HCT116 (cell line): ENCODE measurements around the gene SFXN1. TPM values are rescaled to one million over a fixed set of nuclear protein-coding genes. Genes with fewer than 3 reads are reported as not detected.

Source experiments
- ATAC-seq: fragments of 200-7000 bp; cut with Tn5 transposase; 2 replicates; pipeline ENCODE4 v1.9.1; 2020; ENCODE audit warnings: mild to moderate bottlenecking, moderate library complexity
- BruUV-seq: library from RNA; stranded (reverse); fragments of 400-500 nt; replicated peaks from 2 replicates; lab custom pipeline; 2021; lab: Mats Ljungman, UMichigan
- CTCF ChIA-PET: fragments of 300-600 bp; sonication (Branson Sonifier 250); formaldehyde crosslinking; loops from one replicate; lab custom pipeline; 2021; ENCODE audit warnings: antibody characterized with exemption; lab: Charles Lee
- POLR2A ChIA-PET: fragments of 300-600, 350-600 bp; sonication (Branson Sonifier 250); formaldehyde crosslinking; loops from one replicate; lab custom pipeline; 2021; ENCODE audit warnings: antibody characterized with exemption; lab: Charles Lee
- RAD21 ChIA-PET, 2 experiments: fragments of 300-600 bp; sonication (Branson Sonifier 250); formaldehyde crosslinking; loops; one replicate each; lab custom pipeline; 2023; ENCODE audit warnings: low total read pairs in 2 of 2; ENCODE audit not compliant: uncharacterized antibody in 2 of 2, unreplicated experiment in 2 of 2, low non-redundant PET in 1 of 2; lab: Charles Lee
- DNase-seq: peaks from one replicate; pipeline ENCODE4 v3.0.0-alpha.2; 2010; ENCODE audit warnings: low read depth, low spot score
- H2AFZ ChIP-seq: fragments of 200-600 bp; shearing (Covaris generic), sonication (generic); 2 replicates; pipeline ENCODE4 v1.6.1; 2017; ENCODE audit warnings: low read depth, mixed run types, mixed read lengths, antibody characterized with exemption, low read length; ENCODE audit not compliant: poor library complexity, severe bottlenecking
- H3K27ac ChIP-seq: 2 replicates; pipeline ENCODE4 v1.5.1; 2012; ENCODE audit warnings: low read depth, low read length
- H3K27me3 ChIP-seq: fragments of 200-600 bp; sonication (generic); 2 replicates; pipeline ENCODE4 v1.6.1; 2016; ENCODE audit warnings: mixed run types, low read length, mixed read lengths; ENCODE audit not compliant: insufficient read depth
- H3K36me3 ChIP-seq, 2 experiments: fragments of 200-500 bp in 1 of 2; fragments of 200-600 bp in 1 of 2; sonication (Bioruptor generic) in 1 of 2; sonication (generic) in 1 of 2; 2 replicates each; pipeline versions ENCODE4 v1.5.1 to v1.6.1; 2014 to 2016; ENCODE audit warnings: low read length in 2 of 2, inconsistent platforms in 1 of 2, mixed read lengths in 1 of 2, mixed run types in 1 of 2; ENCODE audit not compliant: insufficient read depth in 2 of 2, control insufficient read depth in 1 of 2
- H3K4me1 ChIP-seq, 2 experiments: fragments of 200-600 bp in 1 of 2; sonication (generic) in 1 of 2; 2 replicates each; pipeline versions ENCODE4 v1.5.1 to v1.6.1; 2012 to 2017; ENCODE audit warnings: low read length in 2 of 2, inconsistent platforms in 1 of 2, mild to moderate bottlenecking in 1 of 2, mixed read lengths in 1 of 2, mixed run types in 1 of 2, moderate library complexity in 1 of 2; ENCODE audit not compliant: insufficient read depth in 2 of 2, control insufficient read depth in 1 of 2
- H3K4me2 ChIP-seq: fragments of 200-600 bp; sonication (generic); 2 replicates; pipeline ENCODE4 v1.6.1; 2017; ENCODE audit warnings: mixed run types, low read length, mixed read lengths
- H3K4me3 ChIP-seq, 2 experiments: fragments of 200-600 bp in 1 of 2; sonication (generic) in 1 of 2; replicated peaks in 1 of 2; 2 replicates each; pipeline ENCODE4 v1.5.1; 2011 to 2016; ENCODE audit warnings: low read length in 2 of 2, control low read depth in 1 of 2, low read depth in 1 of 2, mild to moderate bottlenecking in 1 of 2, mixed read lengths in 1 of 2, mixed run types in 1 of 2
- H3K79me2 ChIP-seq: fragments of 200-600 bp; sonication (generic); 2 replicates; pipeline ENCODE4 v1.6.1; 2017; ENCODE audit warnings: mild to moderate bottlenecking, mixed run types, low read length, moderate library complexity, mixed read lengths; ENCODE audit not compliant: insufficient read depth
- H3K9ac ChIP-seq: fragments of 200-600 bp; sonication (generic); 2 replicates; pipeline ENCODE4 v1.6.1; 2016; ENCODE audit warnings: low read length, mixed read lengths
- H3K9me2 ChIP-seq: fragments of 200-600 bp; sonication (generic), shearing (Covaris generic); 2 replicates; pipeline ENCODE4 v1.6.1; 2017; ENCODE audit warnings: mixed run types, mild to moderate bottlenecking, moderate library complexity; ENCODE audit not compliant: insufficient read depth
- H3K9me3 ChIP-seq, 2 experiments: fragments of 200-500 bp in 1 of 2; fragments of 200-600 bp in 1 of 2; sonication (Bioruptor generic) in 1 of 2; sonication (generic) in 1 of 2; 2 replicates each; pipeline ENCODE4 v1.6.1; 2014 to 2017; ENCODE audit warnings: low read length in 2 of 2, mixed read lengths in 2 of 2, inconsistent platforms in 1 of 2, low read depth in 1 of 2, mild to moderate bottlenecking in 1 of 2, mixed run types in 1 of 2, moderate library complexity in 1 of 2; ENCODE audit not compliant: control insufficient read depth in 1 of 2, insufficient read depth in 1 of 2
- H4K20me1 ChIP-seq: fragments of 200-600 bp; sonication (generic), shearing (Covaris generic); 2 replicates; pipeline ENCODE4 v1.6.1; 2017; ENCODE audit warnings: mixed run types, mild to moderate bottlenecking, moderate library complexity; ENCODE audit not compliant: insufficient read depth
- CBX3 ChIP-seq: IDR thresholded peaks from 2 replicates; pipeline ENCODE4 v1.6.1; 2012; ENCODE audit warnings: low read depth
- CEBPB ChIP-seq: IDR thresholded peaks from 2 replicates; pipeline ENCODE4 v1.6.1; 2012; ENCODE audit warnings: low read depth
- ELF1 ChIP-seq: IDR thresholded peaks from 2 replicates; pipeline ENCODE4 v1.6.1; 2012; ENCODE audit warnings: low read depth, borderline replicate concordance
- EZH2 ChIP-seq: fragments of 200-600 bp; sonication (generic); IDR thresholded peaks from 2 replicates; pipeline ENCODE4 v1.6.1; 2017; ENCODE audit warnings: antibody characterized with exemption, mixed run types
- EZH2phosphoT487 ChIP-seq: fragments of 200-600 bp; IDR thresholded peaks from 2 replicates; pipeline ENCODE4 v1.6.1; 2018; ENCODE audit warnings: antibody characterized with exemption, borderline replicate concordance
- FOSL1 ChIP-seq: IDR thresholded peaks from 2 replicates; pipeline ENCODE4 v1.6.1; 2012; ENCODE audit warnings: low read depth
- JUND ChIP-seq: IDR thresholded peaks from 2 replicates; pipeline ENCODE4 v1.6.1; 2012
- POLR2A ChIP-seq: IDR thresholded peaks from 2 replicates; pipeline ENCODE4 v1.7.0; 2011; ENCODE audit warnings: borderline replicate concordance; ENCODE audit not compliant: insufficient read depth, insufficient read length; ENCODE audit errors: extremely low read depth
- POLR2AphosphoS5 ChIP-seq: IDR thresholded peaks from 2 replicates; pipeline ENCODE4 v1.6.1; 2011; ENCODE audit warnings: mild to moderate bottlenecking, low read depth, low read length, moderate library complexity
- SIN3A ChIP-seq: IDR thresholded peaks from 2 replicates; pipeline ENCODE4 v1.6.1; 2012; ENCODE audit warnings: low read depth
- SRF ChIP-seq: IDR thresholded peaks from 2 replicates; pipeline ENCODE4 v1.6.1; 2012; ENCODE audit warnings: low read depth
- TCF7L2 ChIP-seq: IDR thresholded peaks from 2 replicates; pipeline ENCODE4 v1.7.0; 2011; ENCODE audit warnings: borderline replicate concordance, inconsistent platforms; ENCODE audit not compliant: insufficient read depth, insufficient read length; ENCODE audit errors: extremely low read depth
- YY1 ChIP-seq: IDR thresholded peaks from 2 replicates; pipeline ENCODE4 v1.6.1; 2011; ENCODE audit warnings: low read length, low read depth, moderate library complexity, mild to moderate bottlenecking; ENCODE audit not compliant: insufficient replicate concordance; ENCODE audit errors: extremely low read depth
- ZFX ChIP-seq: fragments of 450-650 bp; IDR thresholded peaks from 2 replicates; pipeline ENCODE4 v1.6.1; 2017
- ZNF274 ChIP-seq: fragments of 200-500 bp; sonication (Bioruptor generic); IDR thresholded peaks from 2 replicates; pipeline ENCODE4 v1.6.1; 2014; ENCODE audit warnings: mild to moderate bottlenecking, low read depth, low read length, inconsistent platforms
- intact Hi-C: fragments of 100-400 bp; cut with micrococcal nuclease; formaldehyde crosslinking; loops from 2 replicates; pipeline ENCODE4 v1.10.0; 2022
- total RNA-seq: library from RNA; stranded (reverse); gene quantifications from one replicate; pipeline ENCODE4 v1.2.1, GENCODE V29; 2021; ENCODE audit not compliant: unreplicated experiment
- TF ChIP-seq, protein P1 (sequence below): IDR thresholded peaks from 2 replicates; pipeline ENCODE4 v1.6.1; 2012
- TF ChIP-seq, protein P2 (sequence below): IDR thresholded peaks from 2 replicates; pipeline ENCODE4 v1.6.1; 2012
- TF ChIP-seq, protein P3 (sequence below): IDR thresholded peaks from 2 replicates; pipeline ENCODE4 v1.6.1; 2012; ENCODE audit warnings: low read depth

The SFXN1 gene
- total RNA-seq, 1 experiment from 2014 or later = 145 TPM

DNA sequence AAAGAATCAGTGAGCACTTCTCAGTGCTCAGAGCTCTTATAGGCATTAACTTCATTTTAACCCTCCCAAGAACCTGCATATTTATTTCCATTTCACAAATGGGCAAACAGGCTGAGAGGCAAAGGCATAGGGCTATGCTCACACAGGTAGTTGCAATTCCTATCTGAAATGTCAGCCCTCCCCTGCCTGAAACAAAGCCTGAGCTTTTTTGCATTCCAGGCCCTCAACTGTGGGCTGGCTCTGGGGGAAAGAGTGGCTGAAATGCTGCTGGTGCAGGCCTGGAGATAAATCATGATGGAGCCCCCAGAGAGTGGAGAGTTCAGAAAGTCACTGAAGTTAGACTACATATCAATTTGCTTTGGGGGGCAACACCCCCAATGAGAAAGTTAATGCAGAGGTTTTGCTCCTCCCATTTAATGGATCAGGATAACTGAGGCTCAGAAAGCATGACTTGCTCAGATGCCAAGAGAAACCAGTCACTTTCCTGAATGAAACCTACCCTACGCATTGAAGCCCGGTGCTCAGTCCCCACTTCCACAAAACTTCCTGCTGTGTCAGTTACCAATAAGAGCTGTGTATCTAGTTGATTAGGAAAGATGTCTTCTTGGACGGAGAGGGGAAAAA is 40.0 kb upstream of the SFXN1 start:
- BruUV-seq = no TSS peak
- H2AFZ ChIP-seq = no peak overlapping the region
- ChIA-PET RAD21 (no interaction called here), POLR2A (no interaction called here), CTCF (no interaction called here)
- H3K4me3 ChIP-seq = no peak overlapping the region
- H4K20me1 ChIP-seq = no peaks in the 10 kb centered on the region
- H3K27me3 ChIP-seq = no peaks in the 10 kb centered on the region
- H3K36me3 ChIP-seq = no peaks in the 10 kb centered on the region
- no peak overlapping the region for H3K27ac ChIP-seq
- no peaks in the 10 kb centered on the region for H3K9me2 ChIP-seq
- intact Hi-C loops = no loop called here
- DNase-seq (no peak), ATAC-seq (no peak)
- no peak overlapping the region for H3K9ac ChIP-seq
- H3K9me3 ChIP-seq = no peaks in the 10 kb centered on the region
- H3K4me2 ChIP-seq = no peak overlapping the region
- TF ChIP-seq EZH2 = no peak
- no peak for TF ChIP-seq ZFX
- no peak for TF ChIP-seq POLR2A
- TF ChIP-seq, protein P1, sequence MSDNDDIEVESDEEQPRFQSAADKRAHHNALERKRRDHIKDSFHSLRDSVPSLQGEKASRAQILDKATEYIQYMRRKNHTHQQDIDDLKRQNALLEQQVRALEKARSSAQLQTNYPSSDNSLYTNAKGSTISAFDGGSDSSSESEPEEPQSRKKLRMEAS = no peak
- TF ChIP-seq, protein P2, sequence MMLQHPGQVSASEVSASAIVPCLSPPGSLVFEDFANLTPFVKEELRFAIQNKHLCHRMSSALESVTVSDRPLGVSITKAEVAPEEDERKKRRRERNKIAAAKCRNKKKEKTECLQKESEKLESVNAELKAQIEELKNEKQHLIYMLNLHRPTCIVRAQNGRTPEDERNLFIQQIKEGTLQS = no peak
- TF ChIP-seq ELF1 = no peak
- TF ChIP-seq EZH2phosphoT487 = no peak
- no peak for TF ChIP-seq SRF
- TF ChIP-seq ZNF274 = no peak
- TF ChIP-seq TCF7L2 = no peak
- TF ChIP-seq JUND = no peak
- no peak for TF ChIP-seq CBX3
- TF ChIP-seq FOSL1 = no peak
- TF ChIP-seq POLR2AphosphoS5 = no peak
- TF ChIP-seq, protein P3, sequence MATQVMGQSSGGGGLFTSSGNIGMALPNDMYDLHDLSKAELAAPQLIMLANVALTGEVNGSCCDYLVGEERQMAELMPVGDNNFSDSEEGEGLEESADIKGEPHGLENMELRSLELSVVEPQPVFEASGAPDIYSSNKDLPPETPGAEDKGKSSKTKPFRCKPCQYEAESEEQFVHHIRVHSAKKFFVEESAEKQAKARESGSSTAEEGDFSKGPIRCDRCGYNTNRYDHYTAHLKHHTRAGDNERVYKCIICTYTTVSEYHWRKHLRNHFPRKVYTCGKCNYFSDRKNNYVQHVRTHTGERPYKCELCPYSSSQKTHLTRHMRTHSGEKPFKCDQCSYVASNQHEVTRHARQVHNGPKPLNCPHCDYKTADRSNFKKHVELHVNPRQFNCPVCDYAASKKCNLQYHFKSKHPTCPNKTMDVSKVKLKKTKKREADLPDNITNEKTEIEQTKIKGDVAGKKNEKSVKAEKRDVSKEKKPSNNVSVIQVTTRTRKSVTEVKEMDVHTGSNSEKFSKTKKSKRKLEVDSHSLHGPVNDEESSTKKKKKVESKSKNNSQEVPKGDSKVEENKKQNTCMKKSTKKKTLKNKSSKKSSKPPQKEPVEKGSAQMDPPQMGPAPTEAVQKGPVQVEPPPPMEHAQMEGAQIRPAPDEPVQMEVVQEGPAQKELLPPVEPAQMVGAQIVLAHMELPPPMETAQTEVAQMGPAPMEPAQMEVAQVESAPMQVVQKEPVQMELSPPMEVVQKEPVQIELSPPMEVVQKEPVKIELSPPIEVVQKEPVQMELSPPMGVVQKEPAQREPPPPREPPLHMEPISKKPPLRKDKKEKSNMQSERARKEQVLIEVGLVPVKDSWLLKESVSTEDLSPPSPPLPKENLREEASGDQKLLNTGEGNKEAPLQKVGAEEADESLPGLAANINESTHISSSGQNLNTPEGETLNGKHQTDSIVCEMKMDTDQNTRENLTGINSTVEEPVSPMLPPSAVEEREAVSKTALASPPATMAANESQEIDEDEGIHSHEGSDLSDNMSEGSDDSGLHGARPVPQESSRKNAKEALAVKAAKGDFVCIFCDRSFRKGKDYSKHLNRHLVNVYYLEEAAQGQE = no peak
- no peak for TF ChIP-seq SIN3A
- TF ChIP-seq CEBPB = no peak
- TF ChIP-seq YY1 = no peak
- H3K4me1 ChIP-seq = no peaks in the 10 kb centered on the region
- H3K79me2 ChIP-seq = no peaks in the 10 kb centered on the region
